GM19238 (cell line): ENCODE data around the gene C3orf62.

Experiments
- DNase-seq: peaks from one replicate; pipeline ENCODE4 v3.0.0; 2011; ENCODE audit warnings: low spot score; ENCODE audit not compliant: insufficient read length

Gene C3orf62

GRCh38 chr3:49276475-49277382, at the start of gene C3orf62:
TSS of gene C3orf62 (minus strand) at chr3:49277232. CDS start at chr3:49276872, 360 bp downstream.
- peak; percentile 68 for DNase-seq

GRCh38 chr3:49324768-49325167, 47.7 kb upstream of the C3orf62 start:
- no peak for DNase-seq

- no peak for DNase-seq
These were observed 39.8 kb upstream of the C3orf62 start for GRCh38 chr3:49316696-49317457.

GRCh38 chr3:49313896-49314688, 37.1 kb upstream of the C3orf62 start:
- no peak for DNase-seq

- DNase-seq = no peak
These were observed 34.3 kb upstream of the C3orf62 start for GRCh38 chr3:49311283-49311682.

- no peak for DNase-seq
These were observed 33.6 kb upstream of the C3orf62 start for GRCh38 chr3:49310677-49311076.

GRCh38 chr3:49305608-49306007, 28.6 kb upstream of the C3orf62 start:
- no peak for DNase-seq

GRCh38 chr3:49302613-49303012, 25.6 kb upstream of the C3orf62 start:
- DNase-seq = no peak

GRCh38 chr3:49300595-49300994, 23.6 kb upstream of the C3orf62 start:
- no peak for DNase-seq

- DNase-seq = no peak
These were observed 21.5 kb upstream of the C3orf62 start for GRCh38 chr3:49298511-49298910.

GRCh38 chr3:49296781-49297411, 19.9 kb upstream of the C3orf62 start:
- no peak for DNase-seq

- no peak for DNase-seq
These were observed 18.5 kb upstream of the C3orf62 start for GRCh38 chr3:49295489-49296058.

GRCh38 chr3:49294343-49294742, 17.3 kb upstream of the C3orf62 start:
- no peak for DNase-seq

- DNase-seq = no peak
These were observed 7.0 kb upstream of the C3orf62 start for GRCh38 chr3:49283997-49284396.

- DNase-seq = no peak
These were observed 2.3 kb upstream of the C3orf62 start for GRCh38 chr3:49279376-49279775.

- no peak for DNase-seq
These were observed 1.5 kb upstream of the C3orf62 start for GRCh38 chr3:49278548-49278947.

- no peak for DNase-seq
These were observed 347 bp upstream of the C3orf62 start for GRCh38 chr3:49277383-49277775.

GRCh38 chr3:49273825-49274532, 3.1 kb downstream of the C3orf62 start:
- no peak for DNase-seq

- DNase-seq = no peak
These were observed 6.0 kb downstream of the C3orf62 start for GRCh38 chr3:49271047-49271446.

GRCh38 chr3:49270156-49270500, 6.9 kb downstream of the C3orf62 start:
- no peak for DNase-seq
